Neural crest cell (in vitro differentiated cells): ENCODE results near the gene ARHGAP21. TPM values are rescaled to one million over a fixed set of nuclear protein-coding genes. Genes with fewer than 3 reads are reported as not detected.

Source experiments
- DNase-seq: peaks from one replicate; pipeline ENCODE4 v3.0.0; 2021; ENCODE audit warnings: low read depth, mixed read lengths, low spot score
- H3K27ac Mint-ChIP-seq: one replicate; pipeline ENCODE4 v1.8.0; 2021; ENCODE audit warnings: mild to moderate bottlenecking, mixed read lengths; ENCODE audit not compliant: unreplicated experiment
- H3K27me3 Mint-ChIP-seq: 2 replicates; pipeline ENCODE4 v1.8.0; 2021; ENCODE audit warnings: low read depth, mild to moderate bottlenecking, mixed read lengths
- H3K36me3 Mint-ChIP-seq: 2 replicates; pipeline ENCODE4 v1.8.0; 2021; ENCODE audit warnings: low read depth, mild to moderate bottlenecking, mixed read lengths
- H3K4me1 Mint-ChIP-seq: 2 replicates; pipeline ENCODE4 v1.8.0; 2021; ENCODE audit warnings: mixed read lengths
- H3K4me3 Mint-ChIP-seq: one replicate; pipeline ENCODE4 v1.8.0; 2021; ENCODE audit warnings: mild to moderate bottlenecking, mixed read lengths
- H3K9me3 Mint-ChIP-seq: 2 replicates; pipeline ENCODE4 v1.8.0; 2021; ENCODE audit warnings: mixed read lengths
- total RNA-seq: library from RNA; stranded (reverse); gene quantifications from 2 replicates; pipeline ENCODE4 v1.2.1, GENCODE V29; 2021
- TF ChIP-seq, protein P1 (sequence below): fragments of 200-600 bp; sonication (generic); conservative IDR thresholded peaks from 2 replicates; pipeline ENCODE4 v1.5.0; 2021; ENCODE audit warnings: antibody characterized with exemption, mild to moderate bottlenecking

ARHGAP21 gene
- total RNA-seq, 1 donor from 2014 or later: 108 TPM

DNA sequence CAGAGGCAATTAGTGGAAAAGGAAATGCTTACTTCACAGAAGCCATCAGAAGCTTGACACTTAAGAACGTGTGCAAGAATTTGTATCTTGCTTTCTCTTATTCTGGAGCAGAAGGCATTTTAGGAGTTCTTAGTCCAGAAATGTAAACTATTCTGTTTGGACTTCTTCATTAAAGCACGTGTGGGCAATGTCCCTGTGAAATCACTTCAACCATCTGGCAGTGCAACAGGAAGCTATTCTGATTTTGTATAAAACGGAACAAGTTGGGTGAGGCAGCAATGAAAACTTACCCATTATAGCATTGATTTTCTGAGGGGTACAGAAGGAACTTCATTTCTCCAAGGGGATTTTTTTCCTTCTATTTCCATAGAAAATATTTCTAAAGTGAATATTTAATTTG lies 21.3 kb upstream of the ARHGAP21 start:
- no peaks in the 10 kb centered on the region for H3K36me3 Mint-ChIP-seq
- DNase-seq: no peak
- TF ChIP-seq, protein P1, sequence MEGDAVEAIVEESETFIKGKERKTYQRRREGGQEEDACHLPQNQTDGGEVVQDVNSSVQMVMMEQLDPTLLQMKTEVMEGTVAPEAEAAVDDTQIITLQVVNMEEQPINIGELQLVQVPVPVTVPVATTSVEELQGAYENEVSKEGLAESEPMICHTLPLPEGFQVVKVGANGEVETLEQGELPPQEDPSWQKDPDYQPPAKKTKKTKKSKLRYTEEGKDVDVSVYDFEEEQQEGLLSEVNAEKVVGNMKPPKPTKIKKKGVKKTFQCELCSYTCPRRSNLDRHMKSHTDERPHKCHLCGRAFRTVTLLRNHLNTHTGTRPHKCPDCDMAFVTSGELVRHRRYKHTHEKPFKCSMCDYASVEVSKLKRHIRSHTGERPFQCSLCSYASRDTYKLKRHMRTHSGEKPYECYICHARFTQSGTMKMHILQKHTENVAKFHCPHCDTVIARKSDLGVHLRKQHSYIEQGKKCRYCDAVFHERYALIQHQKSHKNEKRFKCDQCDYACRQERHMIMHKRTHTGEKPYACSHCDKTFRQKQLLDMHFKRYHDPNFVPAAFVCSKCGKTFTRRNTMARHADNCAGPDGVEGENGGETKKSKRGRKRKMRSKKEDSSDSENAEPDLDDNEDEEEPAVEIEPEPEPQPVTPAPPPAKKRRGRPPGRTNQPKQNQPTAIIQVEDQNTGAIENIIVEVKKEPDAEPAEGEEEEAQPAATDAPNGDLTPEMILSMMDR: no peak
- no peak overlapping the region for H3K27ac Mint-ChIP-seq
- H3K4me1 Mint-ChIP-seq: no peaks in the 10 kb centered on the region
- H3K4me3 Mint-ChIP-seq: no peak overlapping the region
- no peaks in the 10 kb centered on the region for H3K9me3 Mint-ChIP-seq
- H3K27me3 Mint-ChIP-seq: no peaks in the 10 kb centered on the region

- peaks cover 3% of the 10 kb centered on the region for H3K9me3 Mint-ChIP-seq
- H3K36me3 Mint-ChIP-seq: no peaks in the 10 kb centered on the region
- no peak overlapping the region for H3K4me3 Mint-ChIP-seq
- peaks cover 4% of the 10 kb centered on the region for H3K4me1 Mint-ChIP-seq
- DNase-seq: no peak
- H3K27ac Mint-ChIP-seq: no peak overlapping the region
- no peaks in the 10 kb centered on the region for H3K27me3 Mint-ChIP-seq
- TF ChIP-seq, protein P1: no peak
These were observed 17.0 kb upstream of the ARHGAP21 start for GRCh38 chr10:24740714-24741113.

- Mint-ChIP-seq H3K36me3 (no peaks in the 10 kb centered on the region), H3K27ac (peak overlapping the region; percentile 35), H3K4me1 (peaks cover 4% of the 10 kb centered on the region), H3K27me3 (no peaks in the 10 kb centered on the region), H3K4me3 (no peak overlapping the region), H3K9me3 (peaks cover 3% of the 10 kb centered on the region)
- TF ChIP-seq, protein P1: no peak
- no peak for DNase-seq
These were observed 13.3 kb upstream of the ARHGAP21 start for GRCh38 chr10:24737001-24737400.

- no peak overlapping the region for H3K4me3 Mint-ChIP-seq
- TF ChIP-seq, protein P1: no peak
- H3K4me1 Mint-ChIP-seq: peaks cover 1% of the 10 kb centered on the region
- H3K36me3 Mint-ChIP-seq: no peaks in the 10 kb centered on the region
- no peak for DNase-seq
- no peaks in the 10 kb centered on the region for H3K9me3 Mint-ChIP-seq
- H3K27ac Mint-ChIP-seq: no peak overlapping the region
- H3K27me3 Mint-ChIP-seq: no peaks in the 10 kb centered on the region
These were observed 8.3 kb upstream of the ARHGAP21 start for GRCh38 chr10:24731942-24732341.

GRCh38 chr10:24730811-24731210 lies 7.1 kb upstream of the ARHGAP21 start:
- no peak overlapping the region for H3K27ac Mint-ChIP-seq
- no peaks in the 10 kb centered on the region for H3K36me3 Mint-ChIP-seq
- H3K4me3 Mint-ChIP-seq: no peak overlapping the region

More at GRCh38 chr10:24730811-24731210, 7.1 kb upstream of the ARHGAP21 start:
- H3K4me1 Mint-ChIP-seq: no peaks in the 10 kb centered on the region
- no peak for DNase-seq
- TF ChIP-seq, protein P1: no peak
- H3K9me3 Mint-ChIP-seq: no peaks in the 10 kb centered on the region
- no peaks in the 10 kb centered on the region for H3K27me3 Mint-ChIP-seq
